ENCODE data around the gene DLGAP1.
"Not testable (repeated sequence)": the region's sequence is repeated elsewhere in the genome, so short reads cannot be mapped to it uniquely, and the experiment has no call there.

DLGAP1 gene

DNA sequence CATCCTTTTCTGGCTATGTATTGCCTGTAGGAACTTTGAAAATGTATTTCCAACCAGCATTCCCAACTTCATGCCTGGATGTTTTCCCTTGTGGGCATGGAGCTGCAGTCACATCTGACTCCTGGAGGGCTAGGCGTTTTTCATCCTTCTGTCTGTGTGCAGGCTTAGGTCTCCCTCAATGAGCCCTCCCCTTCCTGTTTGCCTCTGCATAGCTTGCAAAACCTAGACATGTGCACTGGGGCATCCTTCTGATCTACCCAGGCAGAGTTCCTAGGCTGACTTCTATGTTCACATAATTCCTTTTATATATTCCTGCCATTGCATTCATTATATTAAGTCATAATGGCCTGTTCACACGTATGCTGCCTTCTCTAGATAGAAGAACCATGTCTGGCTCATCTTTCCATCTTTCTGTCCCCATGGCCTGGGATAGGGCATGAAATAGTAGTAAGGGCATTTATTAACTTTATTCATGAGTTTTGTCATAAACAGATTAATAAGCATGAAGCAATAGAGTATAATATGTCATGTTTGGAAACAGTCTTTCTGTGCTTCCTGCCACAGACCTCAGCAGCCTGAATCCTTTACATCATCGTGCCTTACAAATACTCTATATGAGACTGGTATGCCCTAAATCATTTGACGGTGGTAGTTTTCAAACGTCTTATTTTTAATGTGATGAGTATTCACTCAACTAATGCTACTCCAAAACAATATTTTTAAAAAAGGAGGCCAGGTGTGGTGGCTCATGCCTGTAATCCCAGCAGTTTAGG is 809.5 kb downstream of the DLGAP1 start:
- no peak for DNase-seq

DNA sequence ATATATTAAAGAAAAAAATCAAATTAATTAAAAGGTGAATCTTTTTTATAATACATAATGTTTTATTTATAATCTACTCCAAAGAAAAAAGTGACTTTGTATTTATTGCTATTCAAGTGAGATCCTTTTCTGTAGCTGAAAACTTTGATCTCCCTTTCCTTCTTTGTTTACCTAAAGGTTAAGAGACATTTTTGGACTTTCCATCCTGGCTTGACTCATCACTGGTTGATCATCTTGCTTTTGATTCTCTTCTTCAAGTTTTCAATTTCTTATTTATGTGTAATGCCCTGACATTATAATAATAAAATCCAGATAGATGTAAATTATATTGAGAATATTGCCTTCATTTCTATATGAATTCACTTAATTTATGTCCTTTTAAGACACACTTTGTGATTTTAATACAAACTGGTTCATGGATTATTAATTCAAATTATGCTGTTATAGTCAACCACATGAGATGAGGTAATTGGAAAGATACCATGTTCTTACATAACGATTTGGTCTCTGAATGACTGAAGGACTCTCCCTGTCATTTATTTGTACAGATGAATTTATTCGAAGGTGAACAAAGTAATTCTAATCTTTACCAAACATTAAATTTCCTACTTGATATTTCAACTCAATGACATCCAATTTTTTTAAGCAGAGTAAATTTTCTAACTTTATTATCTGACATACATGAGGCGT is 820.7 kb downstream of the DLGAP1 start:
- no peak for DNase-seq

DNA sequence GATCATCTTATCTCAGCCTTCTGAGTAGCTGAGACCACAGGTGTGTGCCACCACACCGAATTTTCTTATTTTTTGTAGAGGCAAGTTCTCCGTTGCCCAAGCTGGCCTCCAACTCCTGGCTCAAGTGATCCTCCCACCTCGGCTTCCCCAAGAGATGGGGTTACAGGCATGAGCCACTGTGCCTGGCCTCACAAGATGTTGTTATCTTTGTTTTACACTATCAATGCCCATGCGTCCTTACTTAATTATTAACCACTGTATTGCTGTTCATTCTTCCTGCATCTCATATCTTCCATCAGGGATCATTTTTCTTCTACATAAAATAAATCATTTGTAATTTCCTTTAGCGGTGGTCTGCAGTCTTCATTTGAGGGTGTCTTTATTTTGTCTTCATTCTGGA is 823.2 kb downstream of the DLGAP1 start:
- DNase-seq: no peak

DNA sequence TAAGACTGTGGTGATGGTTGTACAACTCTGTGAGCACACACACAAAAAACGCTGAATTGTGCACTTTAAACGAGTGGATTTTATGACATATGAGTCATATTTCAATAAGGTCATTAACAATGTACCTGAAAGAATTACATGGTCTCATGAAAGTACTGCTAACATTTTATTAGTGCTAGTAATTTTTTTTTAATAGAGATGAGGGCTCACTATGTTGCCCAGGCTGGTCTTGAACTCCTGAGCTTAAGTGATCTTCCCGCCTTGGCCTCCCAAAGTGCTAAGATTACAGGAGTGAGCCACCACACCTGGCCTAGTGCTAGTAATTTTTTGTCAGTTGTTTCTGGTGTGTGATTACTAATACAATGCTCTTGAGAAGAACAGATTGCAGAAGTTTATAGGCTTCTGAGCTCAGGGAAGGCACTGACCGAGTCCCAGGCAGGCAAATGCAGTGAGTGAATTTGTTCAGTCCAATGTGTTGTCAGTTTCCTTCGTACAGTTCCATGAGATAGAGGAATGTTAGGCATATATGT is 828.1 kb downstream of the DLGAP1 start:
- DNase-seq: no peak

DNA sequence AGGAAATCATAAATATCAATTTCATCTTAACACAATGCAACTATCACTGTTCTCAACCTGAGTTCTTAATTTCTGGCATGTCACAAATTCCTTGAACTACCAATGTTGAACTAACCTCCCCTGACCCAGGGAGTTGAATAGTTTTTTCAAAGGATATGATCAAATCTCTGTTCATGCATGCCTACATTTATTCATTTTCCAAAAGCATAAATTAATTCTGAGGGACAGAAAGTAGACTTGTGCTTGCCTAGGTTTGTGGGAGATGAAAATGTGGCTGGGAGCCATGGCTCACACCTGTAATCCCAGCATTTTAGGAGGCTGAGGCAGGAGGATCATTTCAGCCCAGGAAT is 829.4 kb downstream of the DLGAP1 start:
- DNase-seq: no peak

DNA sequence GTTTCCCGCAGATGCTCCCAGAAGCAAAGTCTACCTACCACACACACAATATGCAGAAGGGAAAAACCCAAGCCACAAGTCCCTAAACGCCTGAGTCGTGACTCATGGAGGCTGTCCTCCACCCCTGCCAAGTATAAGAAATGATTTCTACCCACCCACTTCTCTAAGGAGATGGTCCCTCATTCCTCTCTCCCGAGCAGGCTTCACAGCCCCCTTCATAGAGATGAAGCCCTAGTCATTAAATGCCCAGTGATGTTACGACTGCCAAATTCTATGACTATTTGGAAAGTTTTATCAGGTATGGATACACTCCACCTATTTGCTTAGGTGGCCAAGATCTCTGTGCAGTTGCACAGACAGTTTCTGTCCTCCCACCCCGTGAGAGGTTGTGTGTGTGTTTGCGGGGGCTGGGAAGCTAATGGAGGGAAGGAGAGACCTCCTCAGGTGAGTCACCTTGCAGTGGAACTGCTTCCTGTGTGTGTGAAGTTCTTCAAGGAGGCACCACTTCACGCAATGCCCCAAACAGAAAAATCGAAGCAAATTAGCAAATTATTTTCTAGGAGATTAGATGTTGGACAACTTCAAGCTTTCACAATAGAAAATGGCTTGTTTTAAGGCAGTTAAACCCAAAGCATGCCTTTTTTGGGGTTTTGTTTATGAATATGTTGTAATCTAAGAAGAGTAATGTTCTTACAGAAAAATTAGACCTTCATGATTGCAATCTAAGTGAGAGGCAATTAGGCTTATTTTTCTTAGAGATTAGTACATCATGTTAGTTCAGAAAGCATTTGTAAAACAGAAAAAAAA is 830.0 kb downstream of the DLGAP1 start:
- peak; percentile 15 for DNase-seq

DNA sequence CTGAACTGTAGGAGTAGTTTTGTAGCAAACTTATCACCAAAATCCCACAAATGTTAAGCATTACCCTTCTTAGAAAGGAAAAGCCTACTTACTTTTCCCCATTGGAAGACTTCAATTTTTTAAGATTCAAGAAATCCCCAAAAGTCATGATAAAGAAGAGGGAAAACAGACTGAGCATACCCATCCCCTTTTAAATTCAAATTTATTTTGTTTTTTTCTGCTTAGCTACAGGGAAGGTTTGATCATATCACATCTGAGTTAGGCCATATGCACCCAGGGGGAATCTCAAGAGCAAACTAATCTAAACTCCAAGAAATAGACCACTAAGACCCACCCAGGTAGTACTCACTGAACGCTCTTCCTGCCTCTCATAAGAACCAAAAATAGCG is 830.6 kb downstream of the DLGAP1 start:
- no peak for DNase-seq

DNA sequence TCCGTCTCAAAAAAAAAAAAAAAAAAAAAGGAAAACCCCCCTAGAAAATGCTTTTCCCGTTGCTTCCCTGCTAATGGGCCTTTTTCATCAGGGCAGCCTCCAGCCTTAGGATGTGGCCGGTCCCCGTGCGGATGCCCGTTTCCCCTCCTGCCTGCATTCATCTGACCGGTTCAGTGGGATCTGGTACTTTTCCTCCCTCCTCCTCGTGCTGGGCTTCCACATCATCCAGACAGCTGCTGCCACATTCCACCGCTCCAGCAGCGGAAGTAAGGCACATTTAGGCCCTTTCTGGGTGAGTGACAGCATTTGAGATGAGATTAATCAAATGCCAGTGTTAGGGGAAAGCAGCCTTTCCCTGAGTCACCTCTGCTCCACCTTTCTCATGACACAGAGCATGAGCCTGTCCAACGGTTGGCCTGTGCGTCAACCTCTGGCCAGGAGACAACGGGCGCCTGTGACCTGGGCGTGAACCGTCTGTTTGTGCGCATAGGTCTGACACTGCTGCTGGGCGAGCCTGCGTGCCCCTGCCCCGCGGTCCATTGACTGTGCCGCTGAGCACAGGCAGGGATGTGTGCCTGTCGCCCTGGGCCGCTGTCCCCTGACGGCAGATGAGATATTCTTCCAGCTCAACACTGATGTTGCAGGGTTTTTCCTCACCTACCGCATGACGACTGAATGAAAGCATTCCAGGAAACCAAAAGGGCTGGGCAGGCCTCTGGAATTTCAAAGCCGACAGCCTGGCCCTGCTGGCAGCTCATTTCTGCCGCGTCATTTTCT is 831.1 kb downstream of the DLGAP1 start:
- DNase-seq: peak; percentile 47

DNA sequence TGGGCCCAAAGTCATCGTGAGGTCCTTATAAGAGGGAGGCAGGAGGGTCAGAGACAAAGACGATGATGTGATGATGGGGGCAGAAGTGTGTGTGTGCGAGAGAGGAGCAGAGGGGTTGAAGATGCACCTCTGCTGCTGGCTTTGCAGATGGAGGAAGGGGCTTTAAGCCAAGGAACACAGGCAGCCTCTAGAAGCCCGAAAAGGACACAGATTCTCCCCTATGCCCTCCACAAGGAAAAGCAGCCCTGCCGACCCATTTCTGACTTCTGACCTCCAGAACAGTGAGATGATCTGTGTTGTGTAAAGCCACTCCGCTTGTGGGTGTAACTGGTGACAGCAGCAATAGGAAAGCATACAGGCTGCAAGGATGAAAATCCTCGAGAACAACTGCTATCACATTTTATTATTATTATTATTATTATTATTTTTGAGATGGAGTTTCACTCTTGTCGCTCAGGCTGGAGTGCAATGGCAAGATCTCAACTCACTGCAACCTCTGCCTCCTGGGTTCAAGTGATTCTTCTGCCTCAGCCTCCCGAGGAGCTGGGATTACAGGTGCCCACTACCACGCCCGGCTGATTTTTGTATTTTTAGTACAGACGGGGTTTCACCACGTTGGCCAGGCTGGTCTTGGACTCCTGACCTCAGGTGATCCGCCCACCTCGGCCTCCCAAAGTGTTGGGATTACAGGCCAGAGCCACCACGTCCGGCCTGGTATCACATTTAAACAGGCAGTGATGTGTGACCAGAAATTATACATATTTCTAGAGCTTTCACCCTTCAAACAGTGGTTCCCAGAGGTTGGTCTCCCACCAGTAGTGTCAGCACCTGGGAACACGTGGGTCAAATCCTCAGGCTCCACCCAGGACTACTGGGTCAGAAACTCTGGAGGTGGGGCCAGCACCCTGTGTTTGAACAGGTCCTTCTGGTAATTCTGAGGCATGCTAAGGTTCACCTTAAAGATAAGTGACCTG is 834.7 kb downstream of the DLGAP1 start:
- DNase-seq: no peak

DNA sequence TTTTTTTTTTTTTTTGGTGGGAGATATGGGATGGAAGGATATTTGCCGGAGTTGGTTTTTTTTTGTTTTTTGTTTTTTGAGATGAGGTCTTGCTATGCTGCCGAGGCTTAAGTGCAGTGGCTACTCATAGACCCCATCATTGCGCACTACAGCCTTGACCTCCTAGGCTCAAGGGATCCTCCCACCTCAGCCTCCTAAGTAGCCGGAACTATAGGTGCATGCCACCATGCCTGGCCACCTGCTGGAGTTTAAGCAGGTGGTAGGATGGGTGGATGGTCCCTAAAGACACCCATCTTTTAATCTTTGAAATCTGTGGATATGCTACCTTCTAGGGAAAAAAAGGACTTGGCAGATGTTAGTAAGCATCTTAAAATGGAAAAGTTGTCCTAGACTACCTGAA is 835.4 kb downstream of the DLGAP1 start:
- DNase-seq: no peak

DNA sequence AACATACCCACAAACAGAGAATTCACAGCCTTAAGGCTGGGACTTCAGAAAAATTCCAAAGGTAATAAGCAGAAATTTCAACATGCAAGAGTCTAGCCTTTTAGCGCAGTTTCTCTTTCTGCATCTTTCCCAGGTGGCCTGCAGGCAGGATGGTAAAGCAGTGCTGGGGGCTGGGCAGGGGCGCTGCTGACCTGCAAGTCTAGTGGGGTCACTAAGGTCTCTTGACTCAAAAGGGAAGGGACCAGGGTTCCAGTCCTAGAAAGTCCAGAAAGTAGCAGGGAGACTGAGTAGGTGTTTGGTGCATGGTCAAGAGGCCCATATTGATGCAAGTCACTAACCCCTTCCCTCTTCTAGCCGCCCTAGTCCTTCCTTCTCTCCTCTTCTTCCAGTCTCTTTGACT is 835.9 kb downstream of the DLGAP1 start:
- no peak for DNase-seq

DNA sequence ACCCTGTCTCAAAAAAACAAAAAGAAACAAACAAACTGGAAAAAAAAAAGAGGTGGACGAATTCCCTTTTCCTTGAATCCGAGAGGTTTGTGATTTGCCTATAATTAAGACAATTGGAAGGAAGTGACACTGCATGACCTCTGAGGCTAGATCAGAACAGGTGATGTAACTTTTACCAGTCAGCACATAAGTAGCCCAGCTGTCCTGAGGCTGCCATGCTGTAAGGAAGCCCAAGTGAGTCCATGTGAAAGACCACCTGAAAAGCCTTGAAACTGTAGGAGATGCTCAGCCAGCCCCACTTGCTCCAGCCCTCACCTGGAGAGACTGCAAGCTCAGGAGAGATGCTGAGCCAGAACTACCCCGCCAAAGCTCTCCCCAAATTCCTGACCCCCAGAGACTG is 838.4 kb downstream of the DLGAP1 start:
- DNase-seq: no peak

DNA sequence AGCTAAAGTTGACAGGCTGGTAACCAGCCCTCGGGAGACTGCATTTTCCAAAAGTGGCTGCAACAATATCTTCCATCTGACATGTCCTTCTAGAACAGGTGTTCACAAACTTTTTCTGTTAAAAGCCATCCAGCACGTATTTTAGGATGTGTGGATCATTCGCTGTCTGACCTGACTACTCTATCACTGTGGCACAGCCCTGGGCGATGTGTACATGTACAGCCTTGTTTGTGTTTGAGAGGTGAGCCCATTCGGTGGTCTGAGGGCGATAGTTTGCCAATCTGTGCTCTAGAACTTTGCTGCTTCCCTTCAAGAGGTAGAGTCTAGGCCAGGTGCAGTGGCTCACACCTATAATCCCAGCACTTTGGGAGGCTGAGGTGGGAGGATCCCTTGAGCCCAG is 839.0 kb downstream of the DLGAP1 start:
- no peak for DNase-seq

DNA sequence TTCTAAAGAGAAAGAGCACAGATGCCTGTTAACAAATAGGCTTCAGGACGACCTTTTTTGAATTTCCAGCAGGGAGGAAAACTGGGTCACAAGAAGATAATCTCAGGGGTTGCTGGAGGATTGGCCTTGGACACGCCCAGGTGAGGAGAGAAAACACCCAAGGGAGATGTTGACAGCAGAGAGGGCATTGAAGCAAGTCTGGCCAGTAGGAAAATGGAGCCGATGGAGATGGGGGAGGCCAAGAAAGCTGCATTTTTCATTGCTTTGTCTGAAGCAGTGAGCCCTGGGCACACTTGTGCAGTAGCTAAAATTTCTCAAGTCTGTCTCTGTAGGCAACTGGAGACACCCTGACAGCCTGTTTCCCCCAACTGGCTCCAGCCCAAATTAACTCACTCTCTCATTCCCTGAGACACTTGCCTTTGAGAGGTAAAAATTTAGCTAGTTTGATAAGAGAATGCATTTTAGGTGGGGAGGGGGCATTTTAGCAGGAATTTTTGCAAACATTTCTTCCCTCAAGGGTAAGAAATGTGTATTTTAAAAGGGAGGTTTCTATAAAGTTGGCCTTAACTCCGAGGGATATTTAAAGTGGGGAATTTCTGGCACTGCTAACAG is 839.6 kb downstream of the DLGAP1 start:
- no peak for DNase-seq

DNA sequence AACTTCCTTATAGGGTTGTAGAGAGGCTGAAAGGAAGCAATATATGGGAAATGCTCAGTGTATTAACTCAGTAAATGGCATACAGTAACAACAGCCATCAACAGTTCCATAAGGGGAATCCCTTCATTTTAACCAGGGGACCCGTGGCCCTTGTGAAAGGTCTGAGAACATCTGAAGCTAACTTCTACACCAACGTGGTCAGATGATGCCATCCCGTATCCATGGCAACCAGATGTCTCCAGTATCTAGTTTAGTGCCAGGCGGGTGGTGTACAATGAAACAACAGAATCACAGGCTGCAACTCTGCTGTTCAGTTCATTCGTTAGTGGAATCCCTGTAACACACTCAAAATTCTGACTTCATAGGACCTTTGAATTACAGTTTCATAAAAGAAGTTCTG is 842.8 kb downstream of the DLGAP1 start:
- DNase-seq: peak; percentile 22

DNA sequence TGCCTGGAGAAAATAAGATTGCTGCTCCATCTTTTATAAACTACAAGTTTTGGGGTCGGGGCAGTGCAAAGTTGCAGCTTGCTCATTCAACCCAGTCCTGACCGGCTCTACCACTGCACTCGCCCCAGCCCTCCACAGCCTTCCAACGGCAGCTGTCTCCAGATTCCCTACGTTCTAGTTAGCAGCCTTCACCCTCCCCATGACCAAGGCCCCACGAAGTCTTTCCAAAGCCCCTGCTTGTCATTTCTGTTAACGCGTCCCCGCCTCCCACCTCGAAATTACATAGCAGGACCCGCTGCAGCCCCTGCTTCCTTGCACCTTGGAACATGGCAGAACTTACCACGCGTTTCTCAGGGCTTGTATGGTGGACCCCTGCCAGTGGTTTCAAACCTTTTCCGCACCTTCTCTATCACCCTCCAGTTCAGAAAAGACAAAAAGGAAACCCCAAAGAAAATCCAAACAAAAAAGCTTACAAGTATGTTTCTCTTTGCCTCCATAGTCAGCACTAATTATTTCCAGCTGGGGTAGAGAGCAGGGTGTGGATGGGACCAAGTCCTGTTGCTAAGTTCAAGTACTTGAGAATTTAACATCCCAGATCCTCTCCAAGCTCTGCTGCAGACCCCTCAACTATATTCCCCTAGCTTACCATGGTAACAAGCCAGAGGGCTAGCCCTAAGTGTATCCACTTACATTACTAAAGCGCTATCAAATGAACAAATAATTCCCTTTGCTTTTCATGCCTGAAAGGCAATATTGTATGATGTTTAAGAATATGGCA is 843.6 kb downstream of the DLGAP1 start:
- no peak for DNase-seq

DNA sequence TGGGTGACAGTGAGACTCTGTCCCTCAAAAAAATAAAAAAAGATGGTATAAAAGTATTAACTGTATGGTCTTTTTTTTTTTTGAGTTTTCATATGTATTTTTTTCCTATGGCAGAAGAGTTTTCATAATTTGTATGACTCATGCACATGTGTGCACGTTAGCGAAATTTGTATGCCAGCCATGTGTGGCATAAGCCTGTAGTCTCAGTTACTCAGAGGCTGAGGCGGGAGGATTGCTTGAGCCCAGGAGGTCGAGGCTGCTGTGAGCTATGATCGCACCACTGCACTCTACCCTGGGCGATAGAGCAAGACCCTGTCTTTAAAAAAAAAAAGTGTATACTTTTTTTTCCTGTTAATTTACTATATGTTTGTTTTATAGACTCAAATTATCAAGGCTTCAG is 844.3 kb downstream of the DLGAP1 start:
- DNase-seq: no peak

DNA sequence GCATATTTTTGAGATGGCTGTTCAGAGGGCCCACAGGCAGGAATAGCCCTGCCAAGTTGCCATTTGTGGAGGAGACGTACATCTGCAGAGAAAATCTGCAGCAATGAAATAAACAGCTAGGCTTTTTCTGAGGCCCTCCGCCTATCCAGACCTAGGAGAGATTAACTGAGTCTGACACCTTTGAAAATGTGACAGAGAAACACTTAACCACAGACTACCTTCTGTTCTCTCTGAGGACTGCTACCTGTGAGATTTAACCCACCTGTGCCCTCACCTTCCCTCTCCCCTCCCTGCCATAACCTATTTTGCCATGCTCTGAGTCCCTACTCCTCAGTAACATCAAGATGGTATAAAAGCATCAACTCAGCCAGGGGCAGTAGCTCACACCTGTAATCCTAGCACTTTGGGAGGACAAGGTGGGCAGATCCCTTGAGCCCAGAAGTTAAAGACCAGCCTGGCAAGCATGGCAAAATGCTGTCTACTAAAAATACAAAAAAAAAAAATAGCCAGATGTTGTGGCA is 844.9 kb downstream of the DLGAP1 start:
- DNase-seq: no peak

DNA sequence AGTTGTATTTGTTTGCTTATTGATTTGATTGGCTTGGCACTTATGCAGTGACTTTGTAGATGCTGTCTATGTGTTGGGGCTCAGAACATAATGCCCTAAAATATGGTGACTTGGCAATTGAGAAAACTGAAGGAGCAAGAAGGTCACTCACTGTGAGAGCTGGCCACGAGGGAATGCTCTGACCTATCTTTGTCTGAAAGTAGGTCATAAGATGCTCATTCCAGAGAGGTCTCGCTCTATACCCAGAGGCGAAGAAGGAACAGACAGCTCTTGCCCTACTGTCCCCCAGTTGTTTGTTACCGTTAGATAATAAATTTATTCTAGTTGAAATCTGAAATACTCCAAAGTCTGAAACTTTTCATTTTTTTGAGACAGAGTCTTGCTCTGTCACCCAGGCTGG is 846.6 kb downstream of the DLGAP1 start:
- no peak for DNase-seq

DNA sequence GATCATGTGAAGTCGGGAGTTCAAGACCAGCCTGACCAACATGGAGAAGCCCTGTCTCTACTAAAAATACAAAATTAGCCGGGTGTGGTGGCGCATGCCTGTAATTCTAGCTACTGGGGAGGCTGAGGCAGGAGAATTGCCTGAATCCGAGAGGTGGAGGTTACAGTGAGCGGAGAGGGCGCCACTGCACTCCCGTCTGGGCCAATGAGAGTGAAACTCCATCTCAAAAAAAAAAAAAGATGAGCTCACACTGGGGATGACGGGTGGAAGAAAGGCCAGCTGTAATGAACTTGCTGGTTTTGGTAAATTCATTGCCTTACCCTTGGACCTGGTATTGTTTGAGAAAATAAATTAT is 847.0 kb downstream of the DLGAP1 start:
- DNase-seq: not testable (repeated sequence)

Data from RPMI8226 (cell line).